Activated CD4-positive, alpha-beta T cell treated with anti-CD3 and anti-CD28 coated beads for 24 hours (primary cell): ENCODE results near the gene SRC.

Source experiments
- DNase-seq, 2 donors: peaks; one replicate each; pipeline ENCODE4 v3.0.0-alpha.2; 2020; ENCODE audit warnings: low read depth in 2 of 2

Gene SRC

GRCh38 chr20:37452236-37452635 lies 106.3 kb downstream of the SRC start:
- no peak for DNase-seq

GRCh38 chr20:37453288-37453687 lies 107.3 kb downstream of the SRC start:
- no peak for DNase-seq

GRCh38 chr20:37453836-37454235 lies 107.9 kb downstream of the SRC start:
- DNase-seq = no peak

GRCh38 chr20:37454636-37455385 lies 108.9 kb downstream of the SRC start:
- no peak for DNase-seq
